Measurements from ENCODE around the gene EIF2D.

EIF2D gene

GRCh38 chr1:206554211-206554610 lies 58.1 kb downstream of the EIF2D start:
- no peak overlapping the region for H3K4me3 ChIP-seq (ENCODE audit: low read depth, low read length)

GRCh38 chr1:206551986-206552326 lies 60.3 kb downstream of the EIF2D start:
- no peak overlapping the region for H3K4me3 ChIP-seq (ENCODE audit: low read depth, low read length)

GRCh38 chr1:206551296-206551985 lies 60.8 kb downstream of the EIF2D start:
- H3K4me3 ChIP-seq (ENCODE audit: low read depth, low read length): no peak overlapping the region

DNA sequence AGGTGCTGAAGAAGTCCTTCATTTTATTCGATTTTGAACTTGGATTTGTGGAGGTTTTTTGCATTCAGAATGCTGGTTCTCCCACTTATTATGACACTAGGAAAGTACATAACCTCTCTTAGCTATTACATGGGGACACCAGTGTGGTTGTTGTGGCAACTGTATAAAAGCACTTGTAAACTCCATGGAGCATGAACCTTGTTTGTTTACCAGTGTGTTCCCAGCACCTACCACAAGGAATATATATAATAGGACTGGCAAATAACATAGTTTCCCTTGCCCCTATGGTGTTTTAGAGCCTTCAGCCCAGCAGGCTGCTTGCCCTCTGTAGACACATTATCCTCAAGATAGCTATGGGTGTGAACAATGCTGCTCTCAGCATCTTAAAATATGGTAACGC lies 61.8 kb downstream of the EIF2D start:
- H3K4me3 ChIP-seq (ENCODE audit: low read depth, low read length): no peak overlapping the region

DNA sequence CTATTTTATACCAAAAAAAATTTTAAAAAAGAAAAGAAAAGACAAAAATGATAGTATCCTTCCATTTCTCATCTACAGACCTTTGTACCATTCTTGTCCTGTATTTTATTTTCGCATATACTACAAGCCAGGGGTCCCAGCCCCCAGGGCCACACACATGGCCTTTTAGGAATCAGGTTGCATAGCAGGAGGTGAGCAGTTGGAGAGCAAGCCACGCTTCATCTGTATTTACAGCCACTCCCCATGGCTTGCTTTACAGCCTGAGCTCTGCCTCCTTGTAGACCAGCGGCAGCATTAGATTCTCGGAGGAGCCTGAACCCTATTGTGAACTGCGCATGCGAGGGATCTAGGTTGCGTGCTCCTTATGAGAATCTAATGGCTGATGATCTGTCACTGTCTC lies 65.2 kb downstream of the EIF2D start:
- H3K4me3 ChIP-seq (ENCODE audit: low read depth, low read length): no peak overlapping the region

DNA sequence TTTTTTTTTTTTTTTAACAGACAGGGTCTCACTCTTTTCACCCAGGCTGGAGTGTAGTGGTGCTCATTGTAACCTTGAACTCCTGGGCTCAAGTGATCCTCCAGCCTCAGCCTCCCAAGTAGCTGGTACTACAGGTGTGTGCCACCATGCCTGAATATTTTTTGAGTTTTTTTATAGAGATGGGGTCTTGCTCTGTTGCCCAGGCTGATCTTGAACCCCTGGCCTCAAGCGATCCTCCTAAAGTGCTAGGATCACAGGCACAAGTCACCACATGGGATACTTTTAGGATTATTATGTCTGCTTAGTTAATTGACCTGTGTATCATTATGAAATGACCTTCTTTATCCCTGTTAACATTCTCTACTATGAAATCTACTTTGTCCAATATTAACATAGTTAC lies 66.9 kb downstream of the EIF2D start:
- H3K4me3 ChIP-seq (ENCODE audit: low read depth, low read length): no peak overlapping the region

GRCh38 chr1:206544562-206545257 lies 67.6 kb downstream of the EIF2D start:
- H3K4me3 ChIP-seq (ENCODE audit: low read depth, low read length): no peak overlapping the region

Data from iPS-11a (cell line).